ENCODE results near the gene PRKCA. TPM values are rescaled to one million over a fixed set of nuclear protein-coding genes. Genes with fewer than 3 reads are reported as not detected.
A peak's percentile ranks its signal among the peaks of the same experiment; 100 is the strongest.

Gene PRKCA
- total RNA-seq, 2 experiments from 2014 or later, result 75.1 to 78.5 TPM

DNA sequence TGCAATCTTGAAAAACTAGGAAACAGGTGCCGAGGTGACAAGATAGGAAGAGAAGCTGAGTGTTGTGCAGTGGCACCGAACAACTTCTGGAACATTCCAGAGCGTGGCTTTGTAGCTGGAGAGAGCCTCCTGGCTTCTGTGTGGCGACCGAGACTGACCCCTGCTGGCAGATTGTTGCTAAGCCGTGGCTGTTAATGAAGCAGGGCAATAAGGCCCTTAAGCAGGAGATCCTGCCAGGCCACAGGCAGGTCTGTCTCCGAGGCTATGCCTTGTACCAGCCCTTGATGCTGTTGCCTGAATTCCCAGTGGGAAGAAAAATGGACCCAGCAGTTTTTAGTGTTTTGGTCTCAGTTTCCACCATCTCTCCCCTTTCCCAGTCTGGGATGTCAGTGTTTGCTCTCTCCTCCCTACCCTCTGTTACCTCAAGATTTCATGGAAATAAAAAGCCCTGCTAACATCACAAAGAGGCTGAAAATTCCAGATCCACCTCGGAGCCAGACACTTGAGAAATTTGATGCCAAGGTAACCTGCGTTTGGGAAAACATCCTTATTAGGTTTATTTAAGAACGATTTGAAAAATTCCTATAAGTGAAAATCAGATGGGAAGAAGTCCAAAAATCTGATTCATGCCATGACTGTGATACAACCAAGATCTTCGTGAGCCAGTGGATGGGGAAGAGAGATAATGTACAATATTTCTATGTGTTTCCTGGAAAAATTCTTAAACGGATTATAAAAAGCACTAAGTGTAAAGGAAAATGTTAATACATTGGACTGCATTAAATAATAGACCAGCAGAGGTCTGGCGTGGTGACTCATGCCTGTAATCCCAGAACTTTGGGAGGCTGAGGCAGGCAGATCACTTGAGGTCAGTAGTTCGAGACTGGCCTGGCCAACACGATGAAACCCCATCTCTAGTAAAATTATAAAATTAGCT lies 265.1 kb downstream of the PRKCA start:
- intact Hi-C loops (cut with micrococcal nuclease), result loop anchor here (1.0 to 5.0 kb wide), 5 partner anchors 19 to 312 kb away; no protein-coding TSS in a partner anchor
- no peak overlapping the region for H3K27ac Mint-ChIP-seq
- H3K27me3 Mint-ChIP-seq, result no peaks in the 10 kb centered on the region
- peak; percentile 87 for DNase-seq
- H3K36me3 Mint-ChIP-seq, result peaks cover 4% of the 10 kb centered on the region
- POLR2A ChIA-PET, result interaction anchor here (1.0 kb wide), 1 partner anchor 20 kb away, joined by 3 read pairs; no protein-coding TSS in a partner anchor
- H3K4me1 Mint-ChIP-seq (ENCODE audit: low read depth), result peaks cover 40% of the 10 kb centered on the region
- H3K4me3 Mint-ChIP-seq, result no peak overlapping the region
- no peaks in the 10 kb centered on the region for H3K9me3 Mint-ChIP-seq
- CTCF ChIA-PET, result interaction anchor here (0.7 to 2.3 kb wide), 55 partner anchors 10 to 371 kb away, joined by 3 to 21 read pairs (median 4); no protein-coding TSS in a partner anchor

DNA sequence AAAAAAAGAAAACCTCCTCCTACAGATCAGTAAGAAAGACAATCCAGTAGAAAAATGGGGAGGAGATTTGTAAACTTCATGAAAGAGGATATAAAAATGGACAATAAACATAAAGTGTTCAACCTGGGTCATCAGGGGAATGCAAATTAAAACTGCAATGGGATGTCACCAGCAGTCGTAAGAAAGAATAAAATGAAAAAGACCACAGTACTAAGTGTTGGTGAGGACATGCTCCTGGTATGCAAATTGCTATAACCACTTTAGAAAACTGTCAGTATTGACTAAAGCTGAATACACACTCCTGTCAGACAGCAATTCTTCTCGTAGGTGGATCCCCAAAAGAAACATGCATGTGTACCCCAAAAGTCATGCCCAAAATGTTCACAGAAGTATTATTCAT lies 267.2 kb downstream of the PRKCA start:
- POLR2A ChIA-PET, result no interaction called here
- no peak overlapping the region for H3K4me3 Mint-ChIP-seq
- H3K36me3 Mint-ChIP-seq, result peaks cover 4% of the 10 kb centered on the region
- no peaks in the 10 kb centered on the region for H3K9me3 Mint-ChIP-seq
- H3K4me1 Mint-ChIP-seq (ENCODE audit: low read depth), result peaks cover 46% of the 10 kb centered on the region
- intact Hi-C loops (cut with micrococcal nuclease), result loop anchor here (5.0 kb wide), 1 partner anchor 103 kb away; no protein-coding TSS in a partner anchor
- no peaks in the 10 kb centered on the region for H3K27me3 Mint-ChIP-seq
- DNase-seq, result no peak
- CTCF ChIA-PET, result no interaction called here
- no peak overlapping the region for H3K27ac Mint-ChIP-seq

DNA sequence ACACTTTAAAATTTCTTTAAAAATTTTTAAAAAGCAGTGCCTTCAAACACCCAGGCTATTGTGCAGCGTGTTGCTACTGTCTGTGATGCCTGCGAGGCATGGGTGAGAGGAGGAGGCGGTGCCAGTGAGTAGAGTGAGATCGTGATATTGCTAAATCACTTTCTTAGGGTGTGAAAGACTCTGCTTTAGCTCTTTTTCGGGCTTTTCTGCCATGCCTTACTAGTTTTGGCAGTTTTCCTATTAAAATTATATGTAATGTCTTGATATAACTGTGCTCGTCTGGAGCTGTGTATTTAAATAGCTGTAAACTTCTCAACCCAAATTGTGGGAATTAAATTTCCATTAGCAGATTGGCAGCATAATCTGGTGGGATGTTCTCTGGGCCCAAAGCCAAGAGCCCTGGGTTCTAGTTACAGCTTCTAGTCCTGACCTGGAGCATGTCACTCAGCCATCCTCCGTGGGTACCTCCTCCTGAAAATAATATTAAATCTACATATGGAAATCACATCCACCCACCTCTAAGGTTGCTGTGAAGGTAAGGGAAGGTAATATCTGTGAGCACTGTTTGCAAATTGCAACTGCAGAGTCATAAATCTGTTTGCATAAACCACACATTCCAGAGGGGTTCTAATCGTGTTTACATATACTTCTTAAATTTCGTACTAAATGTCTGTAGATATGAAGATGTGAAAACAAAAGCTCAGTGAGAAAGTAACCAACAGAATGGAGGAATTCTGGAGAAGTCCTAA lies 268.2 kb downstream of the PRKCA start:
- Mint-ChIP-seq H3K27me3 (no peaks in the 10 kb centered on the region), H3K27ac (no peak overlapping the region), H3K4me3 (no peak overlapping the region), H3K4me1 (ENCODE audit: low read depth) (peaks cover 39% of the 10 kb centered on the region), H3K36me3 (peaks cover 4% of the 10 kb centered on the region), H3K9me3 (no peaks in the 10 kb centered on the region)
- DNase-seq, result no peak
- ChIA-PET POLR2A (no interaction called here), CTCF (no interaction called here)
- intact Hi-C loops (cut with micrococcal nuclease), result no loop called here

DNA sequence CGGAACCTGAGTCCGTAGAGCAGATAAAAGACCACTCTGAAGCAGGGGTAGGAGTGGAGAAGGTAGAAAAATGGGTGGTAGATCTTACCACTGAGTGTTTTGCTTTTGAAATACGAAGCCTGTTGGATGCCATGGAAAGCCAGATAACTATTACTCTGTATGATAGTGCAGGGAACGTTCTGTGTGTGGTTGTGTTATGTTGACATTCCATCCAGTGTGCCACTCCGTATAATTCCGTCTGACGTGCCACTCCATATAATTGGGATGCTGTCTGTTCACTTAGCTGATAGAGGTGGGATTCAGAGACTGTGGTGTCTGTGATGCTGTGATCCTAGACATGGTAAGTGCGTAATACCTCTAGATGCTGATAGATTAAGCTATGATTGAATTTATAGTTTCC lies 269.3 kb downstream of the PRKCA start:
- H3K4me1 Mint-ChIP-seq (ENCODE audit: low read depth), result peaks cover 31% of the 10 kb centered on the region
- intact Hi-C loops (cut with micrococcal nuclease), result no loop called here
- CTCF ChIA-PET, result no interaction called here
- POLR2A ChIA-PET, result no interaction called here
- H3K4me3 Mint-ChIP-seq, result no peak overlapping the region
- H3K27ac Mint-ChIP-seq, result no peak overlapping the region
- peaks cover 4% of the 10 kb centered on the region for H3K36me3 Mint-ChIP-seq
- no peaks in the 10 kb centered on the region for H3K27me3 Mint-ChIP-seq
- DNase-seq, result no peak
- no peaks in the 10 kb centered on the region for H3K9me3 Mint-ChIP-seq

DNA sequence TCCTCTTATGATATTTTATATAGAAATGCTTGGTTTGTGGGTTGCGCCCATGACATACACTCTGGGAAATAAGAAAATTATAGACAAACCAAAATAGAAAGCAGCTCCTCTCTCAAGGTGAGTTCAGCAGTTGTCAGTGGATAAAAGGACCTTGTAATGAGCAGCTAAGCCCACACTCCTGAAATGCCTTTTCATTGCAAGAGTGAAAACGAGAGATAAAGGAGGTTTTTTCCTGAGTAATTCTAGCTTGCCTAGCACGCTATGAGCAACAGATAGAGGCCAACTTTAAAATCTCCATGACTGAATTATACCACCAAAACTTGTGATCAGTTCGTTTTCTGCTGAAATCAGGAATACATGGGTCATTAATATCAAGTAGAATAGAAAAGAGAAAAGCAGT lies 270.7 kb downstream of the PRKCA start:
- DNase-seq, result no peak
- Mint-ChIP-seq H3K36me3 (peaks cover 11% of the 10 kb centered on the region), H3K27ac (peak overlapping the region; percentile 13), H3K4me3 (no peak overlapping the region), H3K9me3 (no peaks in the 10 kb centered on the region), H3K27me3 (no peaks in the 10 kb centered on the region), H3K4me1 (ENCODE audit: low read depth) (peaks cover 22% of the 10 kb centered on the region)
- ChIA-PET CTCF (interaction anchor here (0.8 to 1.1 kb wide), 3 partner anchors 12 to 266 kb away, joined by 3 read pairs; no protein-coding TSS in a partner anchor), POLR2A (no interaction called here)
- intact Hi-C loops (cut with micrococcal nuclease), result no loop called here

DNA sequence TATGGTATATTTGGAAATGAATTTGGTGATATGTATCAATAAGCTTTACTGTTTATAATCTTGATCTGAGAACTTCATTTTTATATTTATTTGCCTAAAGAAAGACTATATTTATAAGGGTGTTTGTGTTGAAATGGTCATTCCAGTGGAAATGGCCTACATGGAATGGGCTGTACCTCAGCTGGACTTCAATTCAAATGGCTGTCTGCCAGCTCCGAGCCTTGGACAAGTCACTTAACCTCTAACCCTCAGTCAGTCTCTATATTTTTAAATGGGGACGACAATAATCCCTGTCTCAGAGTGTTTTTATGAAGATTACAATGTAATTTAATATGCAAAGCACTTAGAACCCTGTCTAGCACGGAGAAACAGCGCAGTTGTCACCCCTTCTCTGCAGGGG lies 271.7 kb downstream of the PRKCA start:
- Mint-ChIP-seq H3K36me3 (peaks cover 16% of the 10 kb centered on the region), H3K27me3 (no peaks in the 10 kb centered on the region), H3K4me1 (ENCODE audit: low read depth) (peaks cover 27% of the 10 kb centered on the region), H3K27ac (no peak overlapping the region), H3K4me3 (no peak overlapping the region), H3K9me3 (no peaks in the 10 kb centered on the region)
- intact Hi-C loops (cut with micrococcal nuclease), result no loop called here
- DNase-seq, result no peak
- CTCF ChIA-PET, result interaction anchor here (1.1 kb wide), 1 partner anchor 51 kb away, joined by 4 read pairs; no protein-coding TSS in a partner anchor
- POLR2A ChIA-PET, result no interaction called here

DNA sequence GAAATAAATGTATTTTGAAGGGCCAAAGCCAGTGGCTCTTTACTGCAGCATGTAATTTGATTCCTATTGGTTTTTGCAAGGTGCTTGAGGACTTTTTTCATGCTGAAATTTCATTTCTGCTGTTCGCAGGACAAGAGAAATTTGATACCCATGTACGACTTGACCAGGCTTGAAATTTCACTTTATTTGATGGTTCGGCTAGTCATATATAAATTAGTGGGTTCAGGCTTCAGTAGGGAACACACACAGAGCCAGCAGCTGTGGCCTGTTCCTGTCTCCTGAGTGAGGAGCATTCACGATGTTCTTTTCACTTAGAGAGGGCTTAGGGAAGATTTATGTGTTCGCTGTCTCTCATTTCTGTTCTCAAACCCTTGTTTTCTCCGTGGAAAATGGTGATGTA lies 274.1 kb downstream of the PRKCA start:
- no peak overlapping the region for H3K4me3 Mint-ChIP-seq
- no peak for DNase-seq
- POLR2A ChIA-PET, result no interaction called here
- no peak overlapping the region for H3K27ac Mint-ChIP-seq
- H3K9me3 Mint-ChIP-seq, result no peaks in the 10 kb centered on the region
- peaks cover 26% of the 10 kb centered on the region for H3K4me1 Mint-ChIP-seq (ENCODE audit: low read depth)
- CTCF ChIA-PET, result interaction anchor here (0.9 to 1.1 kb wide), 2 partner anchors 13 to 376 kb away, joined by 3 read pairs; no protein-coding TSS in a partner anchor
- H3K27me3 Mint-ChIP-seq, result no peaks in the 10 kb centered on the region
- intact Hi-C loops (cut with micrococcal nuclease), result no loop called here
- H3K36me3 Mint-ChIP-seq, result peaks cover 23% of the 10 kb centered on the region

DNA sequence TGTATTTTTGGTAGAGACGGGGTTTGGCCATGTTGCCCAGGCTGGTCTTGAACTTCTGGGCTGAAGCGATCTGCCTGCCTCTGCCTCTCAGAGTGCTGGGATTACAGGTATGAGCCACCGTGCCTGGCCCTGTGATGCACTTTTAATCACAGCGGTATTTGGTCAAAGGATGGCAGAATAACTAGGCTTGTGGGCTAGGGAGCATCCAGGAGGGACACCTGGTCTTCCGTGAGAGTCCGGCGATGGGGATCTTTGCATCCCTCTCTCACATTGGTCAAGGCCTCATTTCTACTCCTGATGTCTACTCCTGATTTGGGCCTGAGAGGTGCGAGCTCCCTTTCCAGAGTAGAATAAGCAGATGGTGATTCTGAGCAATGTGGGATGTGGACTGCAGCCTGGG lies 274.6 kb downstream of the PRKCA start:
- no peak overlapping the region for H3K4me3 Mint-ChIP-seq
- POLR2A ChIA-PET, result no interaction called here
- peaks cover 27% of the 10 kb centered on the region for H3K36me3 Mint-ChIP-seq
- CTCF ChIA-PET, result interaction anchor here (0.6 kb wide), 1 partner anchor 321 kb away, joined by 3 read pairs; no protein-coding TSS in a partner anchor
- H3K27me3 Mint-ChIP-seq, result no peaks in the 10 kb centered on the region
- H3K27ac Mint-ChIP-seq, result no peak overlapping the region
- peaks cover 23% of the 10 kb centered on the region for H3K4me1 Mint-ChIP-seq (ENCODE audit: low read depth)
- intact Hi-C loops (cut with micrococcal nuclease), result no loop called here
- H3K9me3 Mint-ChIP-seq, result peaks cover 4% of the 10 kb centered on the region
- DNase-seq, result no peak

DNA sequence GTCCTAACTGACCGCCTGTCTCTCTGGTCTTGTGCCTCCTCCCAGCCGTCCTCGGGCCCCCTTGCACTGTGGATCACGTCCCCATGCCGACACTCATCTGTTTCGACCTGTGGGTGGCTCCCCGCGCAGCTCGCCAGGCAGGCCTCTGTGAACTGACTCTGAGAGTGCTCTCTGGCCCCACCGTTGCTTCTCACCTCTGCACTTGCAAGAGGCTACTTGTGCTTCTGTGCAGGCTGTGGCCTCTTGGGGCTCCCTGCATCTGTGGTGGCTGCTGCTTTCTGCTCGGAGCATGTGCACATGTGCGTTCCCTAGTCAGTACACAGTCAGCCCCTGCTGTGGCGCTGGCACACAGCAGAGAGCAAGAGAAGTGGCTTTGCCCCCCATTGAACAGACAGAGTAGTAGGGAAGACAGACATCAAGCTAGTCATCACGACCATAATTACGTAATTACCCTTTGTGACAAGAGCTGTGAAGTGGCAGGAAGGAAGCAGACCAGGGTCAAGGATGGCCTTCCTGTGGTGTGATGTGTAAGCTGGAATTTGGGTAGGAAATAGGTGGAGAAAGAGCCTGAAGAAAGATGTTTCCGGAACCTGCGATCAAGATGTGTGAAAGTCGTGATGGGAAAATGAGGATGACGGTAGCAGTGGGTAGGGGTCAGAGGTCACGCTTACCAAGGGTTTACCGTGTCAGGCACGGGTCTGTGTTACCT lies 276.5 kb downstream of the PRKCA start:
- H3K27ac Mint-ChIP-seq, result peak overlapping the region; percentile 21
- CTCF ChIA-PET, result no interaction called here

DNA sequence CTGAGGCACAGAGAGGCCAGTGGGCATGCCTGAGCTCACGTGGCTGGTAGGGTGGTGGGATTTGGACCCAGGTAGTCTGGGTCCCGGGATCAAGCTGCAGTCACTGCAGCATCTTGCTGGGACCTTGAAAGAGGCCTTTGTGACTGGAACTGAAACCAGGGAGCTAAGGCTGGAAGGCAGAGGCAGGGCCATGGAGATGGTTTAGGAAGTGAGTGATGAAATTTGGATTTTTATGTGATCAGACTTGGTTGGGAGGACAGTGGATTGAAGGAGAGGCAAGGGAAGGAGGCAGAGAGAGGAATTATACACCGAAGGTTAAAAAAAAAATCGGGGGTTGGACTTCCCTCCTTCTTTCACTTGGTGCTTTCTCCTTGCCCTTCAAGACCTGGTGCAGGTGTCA lies 277.1 kb downstream of the PRKCA start:
- DNase-seq, result no peak
- no peak overlapping the region for H3K27ac Mint-ChIP-seq
- peaks cover 10% of the 10 kb centered on the region for H3K9me3 Mint-ChIP-seq
- no peak overlapping the region for H3K4me3 Mint-ChIP-seq
- peaks cover 11% of the 10 kb centered on the region for H3K4me1 Mint-ChIP-seq (ENCODE audit: low read depth)
- H3K36me3 Mint-ChIP-seq, result peaks cover 32% of the 10 kb centered on the region
- ChIA-PET POLR2A (no interaction called here), CTCF (no interaction called here)
- intact Hi-C loops (cut with micrococcal nuclease), result no loop called here
- no peaks in the 10 kb centered on the region for H3K27me3 Mint-ChIP-seq

More for the DNA sequence above, 276.5 kb downstream of the PRKCA start:
- H3K9me3 Mint-ChIP-seq, result peaks cover 10% of the 10 kb centered on the region
- peaks cover 11% of the 10 kb centered on the region for H3K4me1 Mint-ChIP-seq (ENCODE audit: low read depth)
- peaks cover 31% of the 10 kb centered on the region for H3K36me3 Mint-ChIP-seq
- DNase-seq, result no peak
- H3K27me3 Mint-ChIP-seq, result no peaks in the 10 kb centered on the region
- intact Hi-C loops (cut with micrococcal nuclease), result no loop called here
- H3K4me3 Mint-ChIP-seq, result no peak overlapping the region
- POLR2A ChIA-PET, result no interaction called here

DNA sequence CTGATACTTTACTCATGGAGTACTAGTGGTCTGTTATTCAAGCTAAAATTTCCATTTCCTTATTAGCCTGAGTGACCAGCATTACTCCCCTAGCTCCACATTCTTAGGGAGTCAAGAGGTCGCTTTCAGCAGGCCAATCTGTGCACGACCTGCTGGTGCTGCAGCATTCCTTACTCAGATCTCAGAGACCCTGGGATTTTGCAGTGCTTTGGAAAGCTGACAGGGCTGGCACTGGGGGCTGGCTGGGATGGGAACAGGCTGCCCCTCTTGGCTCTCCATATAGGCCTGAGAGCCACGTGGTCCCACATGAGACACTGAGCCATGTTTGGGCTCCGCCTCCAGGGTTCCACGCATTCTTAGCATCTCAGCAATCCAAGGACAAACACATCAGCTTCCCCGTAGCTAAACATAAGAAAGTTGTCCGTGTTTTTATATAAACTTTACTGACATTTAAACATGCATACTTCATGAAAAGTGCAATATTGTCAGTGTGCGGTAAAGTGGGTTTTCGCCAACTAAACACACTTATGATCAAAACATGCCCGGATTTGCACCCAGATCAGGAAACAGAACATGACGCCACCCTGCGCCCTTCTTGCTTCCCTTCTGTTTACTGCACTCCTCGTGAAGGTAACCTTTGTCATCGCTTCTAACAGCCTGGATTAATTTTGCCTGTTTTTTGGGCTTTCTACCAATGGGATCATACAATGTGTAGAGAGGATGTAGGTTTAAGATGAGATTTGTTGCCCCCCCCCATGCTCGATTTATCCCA lies 278.0 kb downstream of the PRKCA start:
- peaks cover 10% of the 10 kb centered on the region for H3K9me3 Mint-ChIP-seq
- peaks cover 34% of the 10 kb centered on the region for H3K36me3 Mint-ChIP-seq
- ChIA-PET CTCF (no interaction called here), POLR2A (no interaction called here)
- H3K27me3 Mint-ChIP-seq, result no peaks in the 10 kb centered on the region
- DNase-seq, result no peak
- H3K4me1 Mint-ChIP-seq (ENCODE audit: low read depth), result peaks cover 11% of the 10 kb centered on the region
- H3K27ac Mint-ChIP-seq, result no peak overlapping the region
- no peak overlapping the region for H3K4me3 Mint-ChIP-seq
- intact Hi-C loops (cut with micrococcal nuclease), result no loop called here
